GM12878 (cell line): ENCODE measurements around the gene PLXNA2. TPM values are rescaled to one million over a fixed set of nuclear protein-coding genes. Genes with fewer than 3 reads are reported as not detected.

ENCODE experiments used
- ATAC-seq: fragments of 200-7000 bp; cut with Tn5 transposase; 3 replicates; pipeline ENCODE4 v1.9.1; 2020; ENCODE audit warnings: mild to moderate bottlenecking, moderate library complexity
- BruUV-seq: library from RNA; stranded (reverse); fragments of 400-500 nt; replicated peaks from 2 replicates; lab custom pipeline; 2021; lab: Mats Ljungman, UMichigan
- CTCF ChIA-PET: fragments of 300-600 bp; sonication (Branson Sonifier 250); formaldehyde crosslinking; extraction: SDS; loops from one replicate; lab custom pipeline; 2021; ENCODE audit warnings: inconsistent platforms; lab: Yijun Ruan, JAX
- POLR2A ChIA-PET: fragments of 350-600 bp; formaldehyde crosslinking; extraction: SDS; loops from one replicate; lab custom pipeline; 2021; ENCODE audit warnings: inconsistent platforms; lab: Charles Lee
- RAD21 ChIA-PET: fragments of 300-600 bp; sonication (Branson Sonifier 250); formaldehyde crosslinking; loops from one replicate; lab custom pipeline; 2023; ENCODE audit warnings: antibody characterized with exemption; ENCODE audit not compliant: unreplicated experiment; lab: Charles Lee
- SMC1A ChIA-PET: fragments of 300-600 bp; sonication (Branson Sonifier 250); formaldehyde crosslinking; loops from one replicate; lab custom pipeline; 2023; ENCODE audit not compliant: unreplicated experiment, uncharacterized antibody; lab: Charles Lee
- DNase-seq: peaks from one replicate; pipeline ENCODE4 v3.0.0-alpha.2; 2011; ENCODE audit warnings: low read depth, low spot score
- FAIRE-seq: peaks from 3 replicates; lab custom pipeline; 2011; peaks lifted over from hg19 to GRCh38; lab: Jason Lieb, UNC
- H2AFZ ChIP-seq: 2 replicates; pipeline ENCODE4 v1.6.0; 2011; ENCODE audit warnings: low read depth, low read length, control low read depth; ENCODE audit not compliant: control insufficient read depth
- H3K27ac ChIP-seq: 2 replicates; pipeline ENCODE4 v1.5.1; 2011; ENCODE audit warnings: control low read depth; ENCODE audit not compliant: control insufficient read depth, insufficient read depth
- H3K27me3 ChIP-seq, 2 experiments: replicated peaks in 1 of 2; 2 replicates each; pipeline versions ENCODE4 v1.6.0 to v1.6.1; 2011; ENCODE audit warnings: low read length in 1 of 2; ENCODE audit not compliant: control insufficient read depth in 2 of 2, insufficient read depth in 2 of 2
- H3K36me3 ChIP-seq, 2 experiments: 2 replicates each; pipeline ENCODE4 v1.5.1; 2011; ENCODE audit warnings: low read length in 1 of 2; ENCODE audit not compliant: control insufficient read depth in 2 of 2, insufficient read depth in 2 of 2
- H3K4me1 ChIP-seq: 2 replicates; pipeline ENCODE4 v1.6.1; 2011; ENCODE audit warnings: mild to moderate bottlenecking, low read length, moderate library complexity, mixed read lengths; ENCODE audit not compliant: control insufficient read depth, insufficient read depth
- H3K4me2 ChIP-seq: 2 replicates; pipeline ENCODE4 v1.6.0; 2011; ENCODE audit warnings: control low read depth; ENCODE audit not compliant: control insufficient read depth, insufficient read depth
- H3K4me3 ChIP-seq: fragments of 200-600 bp; sonication (generic); 2 replicates; pipeline ENCODE4 v1.5.1; 2016
- H3K79me2 ChIP-seq: 2 replicates; pipeline ENCODE4 v1.6.0; 2011; ENCODE audit warnings: low read length; ENCODE audit not compliant: control insufficient read depth, insufficient read depth
- H3K9ac ChIP-seq: 2 replicates; pipeline ENCODE4 v1.8.0; 2011; ENCODE audit warnings: low read length, control low read depth, mixed read lengths; ENCODE audit not compliant: control insufficient read depth, insufficient read depth
- H3K9me3 ChIP-seq: replicated peaks from 3 replicates; pipeline ENCODE4 v1.5.1; 2011; ENCODE audit warnings: mild to moderate bottlenecking, low read length; ENCODE audit not compliant: control insufficient read depth, insufficient read depth
- H4K20me1 ChIP-seq: 2 replicates; pipeline ENCODE4 v1.6.0; 2011; ENCODE audit not compliant: control insufficient read depth, insufficient read depth
- ATF3 ChIP-seq: IDR thresholded peaks from 2 replicates; pipeline ENCODE4 v1.6.1; 2011; ENCODE audit warnings: low read depth, mild to moderate bottlenecking, low read length, moderate library complexity, borderline replicate concordance; ENCODE audit errors: extremely low read depth
- CHD1 ChIP-seq: IDR thresholded peaks from 2 replicates; pipeline ENCODE4 v1.6.1; 2012; ENCODE audit warnings: low read depth, low read length, improper control_type of control experiment
- CREM ChIP-seq: IDR thresholded peaks from 2 replicates; pipeline ENCODE4 v1.6.1; 2014; ENCODE audit warnings: antibody characterized with exemption, low read depth
- CTCF ChIP-seq, 3 experiments: IDR thresholded peaks in 2 of 3; conservative IDR thresholded peaks in 1 of 3; 2 replicates each; pipeline ENCODE4 v1.5.1; 2011; ENCODE audit warnings: low read depth in 3 of 3, low read length in 3 of 3, mild to moderate bottlenecking in 3 of 3, control low read depth in 2 of 3, moderate library complexity in 2 of 3, inconsistent platforms in 1 of 3, mixed read lengths in 1 of 3; ENCODE audit not compliant: control insufficient read depth in 2 of 3, insufficient read depth in 1 of 3; ENCODE audit errors: extremely low read depth in 1 of 3
- E4F1 ChIP-seq: fragments of 450-650 bp; IDR thresholded peaks from 2 replicates; pipeline ENCODE4 v1.6.1; 2018; ENCODE audit warnings: borderline replicate concordance, mild to moderate bottlenecking; ENCODE audit not compliant: partially characterized antibody
- IRF5 ChIP-seq: fragments of 450-650 bp; IDR thresholded peaks from 2 replicates; pipeline ENCODE4 v1.6.1; 2017; ENCODE audit warnings: borderline replicate concordance
- KLF5 ChIP-seq: fragments of 450-650 bp; IDR thresholded peaks from 2 replicates; pipeline ENCODE4 v1.6.1; 2014; ENCODE audit warnings: mild to moderate bottlenecking; ENCODE audit not compliant: partially characterized antibody
- NFIC ChIP-seq: IDR thresholded peaks from 2 replicates; pipeline ENCODE4 v1.6.1; 2012; ENCODE audit warnings: low read depth, mild to moderate bottlenecking, inconsistent platforms, low read length, moderate library complexity
- NR2C2 ChIP-seq: IDR thresholded peaks from 2 replicates; pipeline ENCODE4 v1.6.1; 2011; ENCODE audit warnings: borderline replicate concordance, low read depth; ENCODE audit not compliant: control insufficient read depth, insufficient read length
- POLR2A ChIP-seq: IDR thresholded peaks from 2 replicates; pipeline ENCODE4 v1.6.1; 2011; ENCODE audit warnings: low read depth, mild to moderate bottlenecking, low read length
- RAD21 ChIP-seq: IDR thresholded peaks from 2 replicates; pipeline ENCODE4 v1.6.1; 2011; ENCODE audit warnings: mild to moderate bottlenecking, low read depth, low read length, moderate library complexity; ENCODE audit not compliant: insufficient read depth
- RCOR1 ChIP-seq: conservative IDR thresholded peaks from 2 replicates; pipeline ENCODE4 v1.6.1; 2012; ENCODE audit warnings: low read depth, low read length, improper control_type of control experiment
- SIN3A ChIP-seq: IDR thresholded peaks from 2 replicates; pipeline ENCODE4 v1.6.1; 2012; ENCODE audit warnings: low read depth, low read length, improper control_type of control experiment
- SMAD5 ChIP-seq: IDR thresholded peaks from 2 replicates; pipeline ENCODE4 v1.6.1; 2016; ENCODE audit warnings: antibody characterized with exemption, low read depth
- SREBF1 ChIP-seq: IDR thresholded peaks from 2 replicates; pipeline ENCODE4 v1.6.1; 2012; ENCODE audit warnings: mild to moderate bottlenecking, low read length
- TARDBP ChIP-seq: IDR thresholded peaks from 2 replicates; pipeline ENCODE4 v1.6.1; 2016; ENCODE audit warnings: borderline replicate concordance
- TCF7 ChIP-seq: IDR thresholded peaks from 2 replicates; pipeline ENCODE4 v1.6.1; 2014; ENCODE audit warnings: antibody characterized with exemption, borderline replicate concordance
- WRNIP1 ChIP-seq: IDR thresholded peaks from 2 replicates; pipeline ENCODE4 v1.6.1; 2011; ENCODE audit warnings: low read depth, low read length, improper control_type of control experiment, borderline replicate concordance
- ZBED1 ChIP-seq: IDR thresholded peaks from 2 replicates; pipeline ENCODE4 v1.6.1; 2016; ENCODE audit warnings: borderline replicate concordance
- WGBS: methylation state at CpG from one replicate; pipeline ENCODE4 v1.1.6; 2016; ENCODE audit warnings: low lambda C conversion rate; ENCODE audit not compliant: insufficient replicate concordance, insufficient coverage; ENCODE audit errors: missing lambda C conversion rate; 5-methylcytosine and 5-hydroxymethylcytosine counted together
- in situ Hi-C: fragments of 300-500 bp; cut with MboI; formaldehyde crosslinking; loops from 9 replicates; pipeline ENCODE4 v1.14.3; 2018; ENCODE audit warnings: mixed read lengths
- intact Hi-C: fragments of 100-400 bp; cut with micrococcal nuclease; formaldehyde crosslinking; loops from one replicate; pipeline ENCODE4 v1.14.2; 2022; ENCODE audit not compliant: unreplicated experiment
- polyA plus RNA-seq, 11 experiments: library from polyadenylated mRNA; depleted of rRNA in 4 of 11; unstranded in 6 of 11; stranded (reverse) in 5 of 11; fragments of >200 nt; fragmentation: Nextera tagmentation in 4 of 11; fragmentation: Illumina TruSeq in 1 of 11; extraction: Ambion mirVana in 4 of 11; extraction: Trizol in 1 of 11; gene quantifications; 1 replicate in 1 of 11; 2 replicates in 10 of 11; pipeline versions ENCODE4 v1.2.1 to v1.2.3, GENCODE V29; 2011 to 2016; ENCODE audit warnings: inconsistent platforms in 2 of 11, missing spikeins in 2 of 11, low read depth in 1 of 11
- total RNA-seq, 4 experiments: library from RNA; depleted of rRNA in 3 of 4; stranded (reverse); fragments of >200 nt in 3 of 4; fragmentation: Illumina TruSeq in 1 of 4; extraction: Trizol in 1 of 4; gene quantifications; 2 replicates each; pipeline versions ENCODE4 v1.2.1 to v1.2.3, GENCODE V29; 2013 to 2021

PLXNA2 gene
- total and polyA plus RNA-seq, 10 of the 15 experiments (the other 5 are each of a cell fraction or from before 2014, with no cell fraction given): under 0.01 to 0.08 (median 0.07) TPM; not detected in 4

GRCh38 chr1:208264469-208265121, 20.4 kb upstream of the PLXNA2 start:
- Histone ChIP-seq H4K20me1 (no peaks in the 10 kb centered on the region), H3K4me3 (no peak overlapping the region), H3K9me3 (no peaks in the 10 kb centered on the region), H3K9ac (no peak overlapping the region), H3K79me2 (no peaks in the 10 kb centered on the region), H3K4me1 (no peaks in the 10 kb centered on the region), H3K27me3 (peaks cover 1 to 8% of the 10 kb centered on the region in 2 experiments; a peak in 2 of 4 replicates), H3K27ac (no peak overlapping the region), H3K4me2 (no peak overlapping the region), H2AFZ (no peak overlapping the region), H3K36me3 (no peaks in the 10 kb centered on the region)
- FAIRE-seq (no peak), ATAC-seq (no peak), DNase-seq (no peak)
- ChIA-PET SMC1A (no interaction called here), RAD21 (no interaction called here), CTCF (no interaction called here), POLR2A (no interaction called here)
- WGBS: 0% methylated on average over 2 of the region's 2 CpGs
- no TSS peak for BruUV-seq
- intact Hi-C loops (no loop called here), in situ Hi-C loops (no loop called here)
- TF ChIP-seq E4F1 (no peak), IRF5 (no peak), RAD21 (no peak), CHD1 (no peak), NR2C2 (no peak), NFIC (no peak), WRNIP1 (no peak), POLR2A (no peak), TARDBP (no peak), RCOR1 (no peak), SREBF1 (no peak), SMAD5 (no peak), ATF3 (no peak), SIN3A (no peak), KLF5 (no peak), CREM (no peak), ZBED1 (no peak), CTCF (IDR thresholded peaks at IDR 0.05 in 2 of 3, conservative IDR thresholded peaks at IDR 0.05 in 1 of 3; ENCODE audit: control insufficient read depth in 2 of 3, extremely low read depth in 1 of 3, insufficient read depth in 1 of 3, low read depth in 3 of 3, low read length in 3 of 3) (no peak), TCF7 (no peak)
